ENCODE data around the gene PARP1. TPM values are rescaled to one million over a fixed set of nuclear protein-coding genes. Genes with fewer than 3 reads are reported as not detected.

The PARP1 gene
- total RNA-seq, 1 experiment from 2014 or later, result 213 TPM

- H3K4me3 ChIP-seq (replicated peaks in 1 of 2; ENCODE audit: low read depth in 1 of 2, low read length in 2 of 2), result no peak overlapping the region
- H3K36me3 ChIP-seq (ENCODE audit: control insufficient read depth in 1 of 2, insufficient read depth in 2 of 2, low read length in 2 of 2), result peaks cover 46 to 50% of the 10 kb centered on the region in 2 experiments; a peak in 3 of 4 replicates
- H3K4me2 ChIP-seq (ENCODE audit: low read length), result no peak overlapping the region
- H3K79me2 ChIP-seq (ENCODE audit: insufficient read depth, low read length), result no peaks in the 10 kb centered on the region
- ChIA-PET RAD21 (ENCODE audit: low non-redundant PET in 1 of 2, low total read pairs in 2 of 2, uncharacterized antibody in 2 of 2, unreplicated experiment in 2 of 2) (no interaction called here), POLR2A (no interaction called here), CTCF (no interaction called here)
- no peaks in the 10 kb centered on the region for H4K20me1 ChIP-seq (ENCODE audit: insufficient read depth)
- no peak overlapping the region for H3K9ac ChIP-seq (ENCODE audit: low read length)
- intact Hi-C loops (cut with micrococcal nuclease), result no loop called here
- no peaks in the 10 kb centered on the region for H3K9me2 ChIP-seq (ENCODE audit: insufficient read depth)
- no peaks in the 10 kb centered on the region for H3K4me1 ChIP-seq (ENCODE audit: control insufficient read depth in 1 of 2, insufficient read depth in 2 of 2, low read length in 2 of 2)
- TF ChIP-seq YY1 (IDR thresholded peaks at IDR 0.05; ENCODE audit: extremely low read depth, insufficient replicate concordance, low read depth, low read length), result no peak
- TF ChIP-seq CBX3 (IDR thresholded peaks at IDR 0.05; ENCODE audit: low read depth), result no peak
- no peak for TF ChIP-seq SIN3A (IDR thresholded peaks at IDR 0.05; ENCODE audit: low read depth)
- TF ChIP-seq ELF1 (IDR thresholded peaks at IDR 0.05; ENCODE audit: borderline replicate concordance, low read depth), result no peak
- no peak for TF ChIP-seq CEBPB (IDR thresholded peaks at IDR 0.05; ENCODE audit: low read depth)
- TF ChIP-seq POLR2AphosphoS5 (IDR thresholded peaks at IDR 0.05; ENCODE audit: low read depth, low read length), result no peak
- no peak for TF ChIP-seq FOSL1 (IDR thresholded peaks at IDR 0.05; ENCODE audit: low read depth)
- TF ChIP-seq TCF7L2 (IDR thresholded peaks at IDR 0.05; ENCODE audit: borderline replicate concordance, extremely low read depth, insufficient read depth, insufficient read length), result no peak
- no peak for TF ChIP-seq POLR2A (IDR thresholded peaks at IDR 0.05; ENCODE audit: borderline replicate concordance, extremely low read depth, insufficient read depth, insufficient read length)
- TF ChIP-seq ZBTB33 (IDR thresholded peaks at IDR 0.05; ENCODE audit: extremely low read depth, insufficient replicate concordance, low read length), result no peak
- TF ChIP-seq SRF (IDR thresholded peaks at IDR 0.05; ENCODE audit: low read depth), result no peak
- no peak for TF ChIP-seq REST (IDR thresholded peaks at IDR 0.05; ENCODE audit: low read depth)
- no peak for TF ChIP-seq CTCF (IDR thresholded peaks at IDR 0.05 in 2 of 3, conservative IDR thresholded peaks at IDR 0.05 in 1 of 3; ENCODE audit: borderline replicate concordance in 1 of 3, insufficient read depth in 1 of 3, low read depth in 2 of 3, low read length in 2 of 3)
- TF ChIP-seq JUND (IDR thresholded peaks at IDR 0.05), result no peak
- TF ChIP-seq EZH2 (IDR thresholded peaks at IDR 0.05), result no peak
- TF ChIP-seq MAX (IDR thresholded peaks at IDR 0.05), result no peak
- TF ChIP-seq EGR1 (IDR thresholded peaks at IDR 0.05; ENCODE audit: low read depth), result no peak
- TF ChIP-seq SP1 (IDR thresholded peaks at IDR 0.05; ENCODE audit: low read depth), result no peak
- no peak for TF ChIP-seq ATF3 (IDR thresholded peaks at IDR 0.05)
- no peak overlapping the region for H2AFZ ChIP-seq (ENCODE audit: low read depth, low read length, poor library complexity, severe bottlenecking)
- no peak overlapping the region for H3K27ac ChIP-seq (ENCODE audit: low read depth, low read length)
- H3K9me3 ChIP-seq (ENCODE audit: control insufficient read depth in 1 of 2, insufficient read depth in 1 of 2, low read depth in 1 of 2, low read length in 2 of 2), result no peaks in the 10 kb centered on the region
- ATAC-seq (no peak), DNase-seq (ENCODE audit: low read depth, low spot score) (no peak)
- BruUV-seq (replicated peaks), result no TSS peak
- H3K27me3 ChIP-seq (ENCODE audit: insufficient read depth, low read length), result no peaks in the 10 kb centered on the region
Measured at GRCh38 chr1:226362891-226363447, 44.9 kb downstream of the PARP1 start.

Data from HCT116 (cell line).